Measurements from ENCODE around the gene AFF2. TPM values are rescaled to one million over a fixed set of nuclear protein-coding genes. Genes with fewer than 3 reads are reported as not detected.

The AFF2 gene
- total RNA-seq, 1 experiment from 2014 or later = 0.16 TPM

DNA sequence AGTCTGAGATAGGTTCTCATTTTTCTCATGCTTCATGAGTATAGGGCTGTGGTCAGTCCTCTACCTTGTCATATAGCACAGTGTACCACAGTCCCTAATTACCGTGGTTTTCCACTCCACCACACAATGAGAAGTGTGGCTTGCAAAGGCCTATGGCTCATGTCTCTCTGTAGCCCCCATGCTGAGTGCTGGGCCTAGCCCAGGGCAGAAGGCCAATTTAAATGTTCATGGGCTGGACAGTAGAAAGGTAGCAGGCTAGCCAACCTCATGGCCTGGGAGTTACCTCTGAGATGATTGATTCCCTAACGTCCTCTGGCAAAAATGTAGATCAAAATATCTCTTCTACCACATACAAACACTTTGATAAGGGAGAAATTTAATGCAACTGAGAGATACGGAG lies 222.5 kb downstream of the AFF2 start:
- Mint-ChIP-seq H3K27ac (ENCODE audit: unreplicated experiment) (no peak overlapping the region), H3K4me1 (ENCODE audit: low read depth, unreplicated experiment) (no peaks in the 10 kb centered on the region), H3K36me3 (ENCODE audit: insufficient read depth, unreplicated experiment) (no peaks in the 10 kb centered on the region), H3K9me3 (ENCODE audit: unreplicated experiment) (peaks cover 7% of the 10 kb centered on the region), H3K27me3 (ENCODE audit: insufficient read depth, unreplicated experiment) (peaks cover 4% of the 10 kb centered on the region), H3K4me3 (ENCODE audit: unreplicated experiment) (no peak overlapping the region)
- no peaks in the 10 kb centered on the region for H3K4me1 ChIP-seq
- CTCF ChIA-PET = no interaction called here
- intact Hi-C loops (cut with micrococcal nuclease; ENCODE audit: unreplicated experiment) = no loop called here
- no peak overlapping the region for H3K4me3 ChIP-seq (ENCODE audit: low read depth, low read length)
- H3K36me3 ChIP-seq (ENCODE audit: control insufficient read depth, insufficient read depth, low read length) = no peaks in the 10 kb centered on the region
- no peaks in the 10 kb centered on the region for H3K9me3 ChIP-seq
- TF ChIP-seq, protein P1, sequence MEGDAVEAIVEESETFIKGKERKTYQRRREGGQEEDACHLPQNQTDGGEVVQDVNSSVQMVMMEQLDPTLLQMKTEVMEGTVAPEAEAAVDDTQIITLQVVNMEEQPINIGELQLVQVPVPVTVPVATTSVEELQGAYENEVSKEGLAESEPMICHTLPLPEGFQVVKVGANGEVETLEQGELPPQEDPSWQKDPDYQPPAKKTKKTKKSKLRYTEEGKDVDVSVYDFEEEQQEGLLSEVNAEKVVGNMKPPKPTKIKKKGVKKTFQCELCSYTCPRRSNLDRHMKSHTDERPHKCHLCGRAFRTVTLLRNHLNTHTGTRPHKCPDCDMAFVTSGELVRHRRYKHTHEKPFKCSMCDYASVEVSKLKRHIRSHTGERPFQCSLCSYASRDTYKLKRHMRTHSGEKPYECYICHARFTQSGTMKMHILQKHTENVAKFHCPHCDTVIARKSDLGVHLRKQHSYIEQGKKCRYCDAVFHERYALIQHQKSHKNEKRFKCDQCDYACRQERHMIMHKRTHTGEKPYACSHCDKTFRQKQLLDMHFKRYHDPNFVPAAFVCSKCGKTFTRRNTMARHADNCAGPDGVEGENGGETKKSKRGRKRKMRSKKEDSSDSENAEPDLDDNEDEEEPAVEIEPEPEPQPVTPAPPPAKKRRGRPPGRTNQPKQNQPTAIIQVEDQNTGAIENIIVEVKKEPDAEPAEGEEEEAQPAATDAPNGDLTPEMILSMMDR (IDR thresholded peaks at IDR 0.05; ENCODE audit: insufficient read depth in 1 of 2, low read depth in 1 of 2, low read length in 1 of 2, severe bottlenecking in 1 of 2, unreplicated experiment in 1 of 2) = no peak
- POLR2A ChIA-PET = no interaction called here
- no TSS peak for BruUV-seq (replicated peaks)
- H3K27me3 ChIP-seq (replicated peaks; ENCODE audit: control insufficient read depth, insufficient read depth, low read length) = no peaks in the 10 kb centered on the region
- DNase-seq = no peak

DNA sequence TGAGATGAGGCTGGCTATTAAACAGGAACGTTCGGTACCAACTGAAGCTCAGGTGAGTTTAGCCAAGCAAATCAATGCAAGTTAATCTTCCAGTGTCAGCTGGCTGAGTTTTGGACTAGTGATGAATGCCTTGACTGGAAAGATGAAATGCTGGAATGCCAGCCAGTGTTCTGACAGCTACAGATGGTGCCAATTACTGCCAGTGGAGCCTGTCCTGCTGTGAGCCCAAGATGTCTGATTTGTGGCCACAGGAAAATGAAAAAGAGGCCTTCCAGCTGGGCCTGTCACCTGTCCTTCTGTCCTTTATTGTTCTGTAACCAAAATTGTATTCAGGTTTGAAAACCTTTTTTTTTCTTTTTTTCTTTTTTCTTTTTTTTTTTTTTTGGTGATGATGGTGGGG lies 223.1 kb downstream of the AFF2 start:
- Histone ChIP-seq H3K4me1 (no peaks in the 10 kb centered on the region), H3K27me3 (replicated peaks; ENCODE audit: control insufficient read depth, insufficient read depth, low read length) (no peaks in the 10 kb centered on the region), H3K36me3 (ENCODE audit: control insufficient read depth, insufficient read depth, low read length) (no peaks in the 10 kb centered on the region), H3K9me3 (no peaks in the 10 kb centered on the region), H3K4me3 (ENCODE audit: low read depth, low read length) (no peak overlapping the region)
- intact Hi-C loops (cut with micrococcal nuclease; ENCODE audit: unreplicated experiment) = no loop called here
- no peaks in the 10 kb centered on the region for H3K4me1 Mint-ChIP-seq (ENCODE audit: low read depth, unreplicated experiment)
- ChIA-PET CTCF (no interaction called here), POLR2A (no interaction called here)
- no TSS peak for BruUV-seq (replicated peaks)
- DNase-seq = no peak
- no peak overlapping the region for H3K27ac Mint-ChIP-seq (ENCODE audit: unreplicated experiment)
- TF ChIP-seq, protein P1 (IDR thresholded peaks at IDR 0.05; ENCODE audit: insufficient read depth in 1 of 2, low read depth in 1 of 2, low read length in 1 of 2, severe bottlenecking in 1 of 2, unreplicated experiment in 1 of 2) = no peak
- H3K4me3 Mint-ChIP-seq (ENCODE audit: unreplicated experiment) = no peak overlapping the region
- H3K36me3 Mint-ChIP-seq (ENCODE audit: insufficient read depth, unreplicated experiment) = no peaks in the 10 kb centered on the region
- peaks cover 5% of the 10 kb centered on the region for H3K27me3 Mint-ChIP-seq (ENCODE audit: insufficient read depth, unreplicated experiment)
- H3K9me3 Mint-ChIP-seq (ENCODE audit: unreplicated experiment) = peaks cover 7% of the 10 kb centered on the region

DNA sequence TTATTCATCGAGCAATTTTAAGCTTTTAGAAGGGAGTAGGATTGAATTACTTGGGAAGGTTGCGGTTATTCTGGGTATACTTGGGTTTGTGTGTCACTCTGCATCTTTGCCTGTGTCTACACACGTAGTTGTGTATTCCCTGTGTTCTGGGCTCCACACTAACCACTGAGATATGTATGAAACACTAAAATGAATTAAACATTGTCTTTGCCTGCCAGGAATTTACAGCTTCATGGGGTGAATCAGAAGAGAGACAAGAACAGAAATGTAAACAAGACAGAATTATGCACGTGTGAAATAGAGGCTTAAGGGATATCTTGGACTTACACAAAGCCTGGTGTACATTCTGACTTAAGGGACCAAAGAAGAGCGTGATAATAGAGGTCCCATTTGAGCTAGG lies 228.5 kb downstream of the AFF2 start:
- ChIA-PET POLR2A (no interaction called here), CTCF (no interaction called here)
- no peak overlapping the region for H3K27ac Mint-ChIP-seq (ENCODE audit: unreplicated experiment)
- Histone ChIP-seq H3K9me3 (no peaks in the 10 kb centered on the region), H3K36me3 (ENCODE audit: control insufficient read depth, insufficient read depth, low read length) (no peaks in the 10 kb centered on the region), H3K4me1 (no peaks in the 10 kb centered on the region), H3K4me3 (ENCODE audit: low read depth, low read length) (no peak overlapping the region), H3K27me3 (replicated peaks; ENCODE audit: control insufficient read depth, insufficient read depth, low read length) (no peaks in the 10 kb centered on the region)
- H3K4me1 Mint-ChIP-seq (ENCODE audit: low read depth, unreplicated experiment) = no peaks in the 10 kb centered on the region
- H3K36me3 Mint-ChIP-seq (ENCODE audit: insufficient read depth, unreplicated experiment) = no peaks in the 10 kb centered on the region
- no peak overlapping the region for H3K4me3 Mint-ChIP-seq (ENCODE audit: unreplicated experiment)
- H3K9me3 Mint-ChIP-seq (ENCODE audit: unreplicated experiment) = no peaks in the 10 kb centered on the region
- intact Hi-C loops (cut with micrococcal nuclease; ENCODE audit: unreplicated experiment) = no loop called here
- H3K27me3 Mint-ChIP-seq (ENCODE audit: insufficient read depth, unreplicated experiment) = peaks cover 5% of the 10 kb centered on the region
- DNase-seq = no peak
- BruUV-seq (replicated peaks) = no TSS peak
- TF ChIP-seq, protein P1 (IDR thresholded peaks at IDR 0.05; ENCODE audit: insufficient read depth in 1 of 2, low read depth in 1 of 2, low read length in 1 of 2, severe bottlenecking in 1 of 2, unreplicated experiment in 1 of 2) = no peak
